Left ventricle myocardium inferior (tissue), 1 donor: ENCODE measurements around the gene CMTM3. TPM values are rescaled to one million over a fixed set of nuclear protein-coding genes. Genes with fewer than 3 reads are reported as not detected.

Source experiments
- DNase-seq: peaks from one replicate; pipeline ENCODE4 v3.0.0-alpha.2; 2020
- H3K27ac ChIP-seq: fragments of 200-600 bp; replicated peaks from 2 replicates; pipeline ENCODE4 v1.8.0; 2021
- H3K27me3 ChIP-seq: fragments of 200-600 bp; 2 replicates; pipeline ENCODE4 v1.8.0; 2021; ENCODE audit warnings: low read depth
- H3K36me3 ChIP-seq: fragments of 200-600 bp; 2 replicates; pipeline ENCODE4 v1.8.0; 2021
- H3K4me1 ChIP-seq: fragments of 200-600 bp; 2 replicates; pipeline ENCODE4 v1.8.0; 2021
- H3K4me3 ChIP-seq: fragments of 200-600 bp; 2 replicates; pipeline ENCODE4 v1.8.0; 2021; ENCODE audit warnings: mild to moderate bottlenecking, moderate library complexity
- H3K9me3 ChIP-seq: fragments of 200-600 bp; replicated peaks from 2 replicates; pipeline ENCODE4 v1.8.0; 2021
- CTCF ChIP-seq: fragments of 200-600 bp; IDR thresholded peaks from 2 replicates; pipeline ENCODE4 v1.8.0; 2021; ENCODE audit warnings: antibody characterized with exemption, mild to moderate bottlenecking, borderline replicate concordance
- intact Hi-C: fragments of 100-400 bp; cut with micrococcal nuclease; formaldehyde crosslinking; loops from one replicate; pipeline ENCODE4 v1.11.0; 2022
- total RNA-seq: library from RNA; stranded (reverse); fragmentation: NEBNext Ultra II Directional; extraction: Animal tissue kit (Norgen Biotek cat#: 25700); gene quantifications from one replicate; pipeline ENCODE4 v1.2.1, GENCODE V29; 2021
- donor health status: DM: no; HTN: yes; CAD: no; lungs with severe emphysema.

The CMTM3 gene
- total RNA-seq, 1 donor from 2014 or later = 8.3 TPM

GRCh38 chr16:66576296-66576695 lies 28.2 kb upstream of the CMTM3 start:
- TF ChIP-seq CTCF = no peak
- peaks cover 29% of the 10 kb centered on the region for H3K27me3 ChIP-seq
- no peaks in the 10 kb centered on the region for H3K36me3 ChIP-seq
- peaks cover 26% of the 10 kb centered on the region for H3K4me1 ChIP-seq
- no peak overlapping the region for H3K27ac ChIP-seq
- DNase-seq = no peak
- no peak overlapping the region for H3K4me3 ChIP-seq
- H3K9me3 ChIP-seq = no peaks in the 10 kb centered on the region
- intact Hi-C loops = no loop called here

- DNase-seq = no peak
- no peak for TF ChIP-seq CTCF
Observed at GRCh38 chr16:66578651-66579531, 25.6 kb upstream of the CMTM3 start, which contains the start of gene CMTM2. CMTM2 (plus strand) TSS chr16:66579463; CDS start chr16:66579608, 145 bp downstream.

GRCh38 chr16:66580605-66581209 lies 23.8 kb upstream of the CMTM3 start:
- H3K27me3 ChIP-seq = peaks cover 29% of the 10 kb centered on the region
- H3K9me3 ChIP-seq = no peaks in the 10 kb centered on the region
- intact Hi-C loops = no loop called here
- no peak overlapping the region for H3K4me3 ChIP-seq
- DNase-seq = no peak
- no peak overlapping the region for H3K27ac ChIP-seq
- no peaks in the 10 kb centered on the region for H3K36me3 ChIP-seq
- TF ChIP-seq CTCF = no peak
- peaks cover 32% of the 10 kb centered on the region for H3K4me1 ChIP-seq

More at GRCh38 chr16:66578651-66579531, 25.6 kb upstream of the CMTM3 start, which contains the start of gene CMTM2:
- Histone ChIP-seq H3K4me1 (peaks cover 26% of the 10 kb centered on the region), H3K27me3 (peaks cover 29% of the 10 kb centered on the region), H3K9me3 (no peaks in the 10 kb centered on the region), H3K4me3 (peak within 1 kb of the TSS; percentile 59), H3K36me3 (no peaks in the 10 kb centered on the region), H3K27ac (no peak within 1 kb of the TSS)
- intact Hi-C loops = no loop called here

GRCh38 chr16:66581246-66581952 lies 23.1 kb upstream of the CMTM3 start:
- Histone ChIP-seq H3K27ac (no peak overlapping the region), H3K4me3 (no peak overlapping the region), H3K9me3 (no peaks in the 10 kb centered on the region), H3K36me3 (no peaks in the 10 kb centered on the region), H3K27me3 (peaks cover 29% of the 10 kb centered on the region), H3K4me1 (peaks cover 32% of the 10 kb centered on the region)
- DNase-seq = no peak
- intact Hi-C loops = no loop called here
- TF ChIP-seq CTCF = no peak

GRCh38 chr16:66585481-66586239 lies 18.8 kb upstream of the CMTM3 start:
- intact Hi-C loops = no loop called here
- no peaks in the 10 kb centered on the region for H3K36me3 ChIP-seq
- no peak overlapping the region for H3K27ac ChIP-seq
- no peaks in the 10 kb centered on the region for H3K9me3 ChIP-seq
- TF ChIP-seq CTCF = no peak
- no peak for DNase-seq
- H3K4me3 ChIP-seq = no peak overlapping the region
- peaks cover 10% of the 10 kb centered on the region for H3K4me1 ChIP-seq
- H3K27me3 ChIP-seq = no peaks in the 10 kb centered on the region
